ENCODE data around the gene TPI1. TPM values are rescaled to one million over a fixed set of nuclear protein-coding genes. Genes with fewer than 3 reads are reported as not detected.
A peak's percentile ranks its signal among the peaks of the same experiment; 100 is the strongest.
"Not testable (repeated sequence)": the region's sequence is repeated elsewhere in the genome, so short reads cannot be mapped to it uniquely, and the experiment has no call there.

Gene TPI1
- total and polyA plus RNA-seq, 9 donors, result 136 to 594 (median 295) TPM

DNA sequence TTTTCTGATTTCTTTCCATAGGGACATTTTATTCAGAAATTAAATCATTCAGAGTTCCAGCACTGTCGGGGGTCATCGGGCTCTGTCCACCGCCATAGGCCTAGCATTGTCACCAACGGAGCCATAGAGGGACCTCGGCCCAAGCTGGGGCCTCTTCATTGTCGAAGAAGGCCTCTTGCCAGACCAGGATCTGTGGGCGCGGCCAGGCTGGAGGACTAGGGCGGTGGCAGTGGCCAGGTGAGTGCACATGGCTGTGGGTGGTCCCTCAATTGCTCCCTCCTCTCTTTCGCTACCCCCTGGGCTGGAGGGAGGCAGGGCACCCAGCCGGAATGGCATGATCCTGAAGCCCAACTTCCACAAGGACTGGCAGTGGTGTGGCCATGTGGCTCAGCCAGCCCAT, 16.4 kb downstream of the TPI1 start:
- Histone ChIP-seq H3K4me1 (ENCODE audit: insufficient read depth) (no peaks in the 10 kb centered on the region), H3K9me3 (no peaks in the 10 kb centered on the region), H3K4me3 (no peak overlapping the region), H3K27ac (no peak overlapping the region), H3K36me3 (no peaks in the 10 kb centered on the region), H3K27me3 (no peaks in the 10 kb centered on the region)
- no peak for TF ChIP-seq EP300 (IDR thresholded peaks at IDR 0.05)
- no peak for TF ChIP-seq POLR2A (IDR thresholded peaks at IDR 0.05)
- TF ChIP-seq, protein P1, sequence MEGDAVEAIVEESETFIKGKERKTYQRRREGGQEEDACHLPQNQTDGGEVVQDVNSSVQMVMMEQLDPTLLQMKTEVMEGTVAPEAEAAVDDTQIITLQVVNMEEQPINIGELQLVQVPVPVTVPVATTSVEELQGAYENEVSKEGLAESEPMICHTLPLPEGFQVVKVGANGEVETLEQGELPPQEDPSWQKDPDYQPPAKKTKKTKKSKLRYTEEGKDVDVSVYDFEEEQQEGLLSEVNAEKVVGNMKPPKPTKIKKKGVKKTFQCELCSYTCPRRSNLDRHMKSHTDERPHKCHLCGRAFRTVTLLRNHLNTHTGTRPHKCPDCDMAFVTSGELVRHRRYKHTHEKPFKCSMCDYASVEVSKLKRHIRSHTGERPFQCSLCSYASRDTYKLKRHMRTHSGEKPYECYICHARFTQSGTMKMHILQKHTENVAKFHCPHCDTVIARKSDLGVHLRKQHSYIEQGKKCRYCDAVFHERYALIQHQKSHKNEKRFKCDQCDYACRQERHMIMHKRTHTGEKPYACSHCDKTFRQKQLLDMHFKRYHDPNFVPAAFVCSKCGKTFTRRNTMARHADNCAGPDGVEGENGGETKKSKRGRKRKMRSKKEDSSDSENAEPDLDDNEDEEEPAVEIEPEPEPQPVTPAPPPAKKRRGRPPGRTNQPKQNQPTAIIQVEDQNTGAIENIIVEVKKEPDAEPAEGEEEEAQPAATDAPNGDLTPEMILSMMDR (IDR thresholded peaks at IDR 0.05), result no peak
- WGBS, 3 donors, result 88 to 94% (median 93%) methylated on average over 11 of the region's 11 CpGs
- no peak for DNase-seq
- intact Hi-C loops (cut with DNase I), result no loop called here

DNA sequence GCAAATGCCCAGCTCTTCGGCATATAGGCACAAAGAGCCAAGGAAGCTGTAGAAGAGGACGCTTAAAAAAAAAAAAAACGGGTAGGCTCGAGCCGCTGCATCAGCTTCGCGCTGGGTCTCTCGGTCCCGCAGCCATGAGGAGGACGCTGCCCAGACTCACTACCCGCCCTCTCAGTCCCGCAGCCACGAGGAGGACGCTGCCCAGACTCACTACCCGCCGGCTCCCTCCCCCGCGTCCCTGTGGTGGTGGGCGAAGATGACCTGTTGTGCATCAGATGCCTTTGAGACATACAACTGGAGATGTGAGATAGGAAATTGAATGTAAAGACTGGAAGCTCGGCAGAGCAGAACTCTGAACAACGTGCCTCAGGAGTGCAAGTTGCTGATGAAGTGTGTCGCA, 17.2 kb downstream of the TPI1 start:
- no peaks in the 10 kb centered on the region for H3K36me3 ChIP-seq
- no peak overlapping the region for H3K4me3 ChIP-seq
- no peaks in the 10 kb centered on the region for H3K9me3 ChIP-seq
- TF ChIP-seq, protein P1 (IDR thresholded peaks at IDR 0.05), result no peak
- TF ChIP-seq POLR2A (IDR thresholded peaks at IDR 0.05) (no peak), EP300 (IDR thresholded peaks at IDR 0.05) (no peak)
- 62 to 68% (median 65%) methylated on average over 22 of the region's 22 CpGs for WGBS, 3 donors
- intact Hi-C loops (cut with DNase I), result no loop called here
- H3K4me1 ChIP-seq (ENCODE audit: insufficient read depth), result no peaks in the 10 kb centered on the region
- DNase-seq, result no peak
- H3K27ac ChIP-seq, result no peak overlapping the region
- no peaks in the 10 kb centered on the region for H3K27me3 ChIP-seq

DNA sequence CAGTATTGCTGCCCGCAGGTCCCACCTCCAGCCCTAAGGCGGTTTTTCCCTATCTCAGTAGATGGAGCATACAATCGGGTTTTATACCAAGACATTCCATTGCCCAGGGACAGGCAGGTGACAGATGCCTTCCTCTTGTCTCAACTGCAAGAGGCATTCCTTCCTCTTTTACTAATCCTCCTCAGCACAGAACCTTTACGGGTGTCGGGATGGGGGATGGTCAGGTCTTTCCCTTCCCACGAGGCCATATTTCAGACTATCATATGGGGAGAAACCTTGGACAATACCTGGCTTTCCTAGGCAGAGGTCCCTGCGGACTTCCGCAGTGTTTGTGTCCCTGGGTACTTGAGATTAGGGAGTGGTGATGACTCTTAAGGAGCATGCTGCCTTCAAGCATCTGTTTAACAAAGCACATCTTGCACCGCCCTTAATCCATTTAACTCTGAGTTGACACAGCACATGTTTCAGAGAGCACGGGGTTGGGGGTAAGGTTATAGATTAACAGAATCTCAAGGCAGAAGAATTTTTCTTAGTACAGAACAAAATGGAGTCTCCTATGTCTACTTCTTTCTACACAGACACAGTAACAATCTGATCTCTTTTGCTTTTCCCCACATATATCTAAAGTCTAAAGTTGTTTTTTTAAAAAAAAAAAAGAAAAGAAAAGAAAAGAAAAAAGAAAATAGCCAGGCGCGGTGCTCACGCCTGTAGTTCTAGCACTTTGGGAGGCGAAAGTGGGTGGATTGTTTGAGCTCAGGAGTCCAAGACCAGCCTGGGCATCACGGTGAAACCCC, 19.1 kb downstream of the TPI1 start:
- H3K36me3 ChIP-seq; H3K27me3 ChIP-seq; H3K27ac ChIP-seq; H3K4me1 ChIP-seq (ENCODE audit: insufficient read depth); intact Hi-C loops (cut with DNase I); H3K4me3 ChIP-seq; H3K9me3 ChIP-seq; DNase-seq: not testable (repeated sequence)
- WGBS, 3 donors, result 77 to 82% (median 80%) methylated on average over 12 of the region's 15 CpGs

DNA sequence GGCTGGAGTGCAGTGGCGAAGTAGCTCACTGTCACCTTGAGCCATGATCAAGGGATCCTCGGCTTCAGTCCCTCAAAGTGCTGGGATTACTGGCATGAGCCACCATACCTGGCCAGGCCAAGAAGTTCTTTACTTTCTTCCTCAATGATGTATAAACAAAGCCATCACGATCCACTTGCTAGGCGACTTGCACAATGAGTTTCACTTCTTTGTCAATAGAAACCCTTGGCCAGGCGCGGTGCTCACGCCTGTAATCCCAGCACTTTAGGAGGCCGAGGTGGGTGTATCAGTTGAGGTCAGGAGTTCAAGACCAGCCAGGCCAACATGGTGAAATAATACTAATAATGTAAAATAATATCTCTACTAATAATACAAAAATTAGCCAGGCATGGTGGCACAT, 20.1 kb downstream of the TPI1 start:
- Histone ChIP-seq H3K9me3 (no peaks in the 10 kb centered on the region), H3K27ac (no peak overlapping the region), H3K27me3 (no peaks in the 10 kb centered on the region), H3K4me1 (ENCODE audit: insufficient read depth) (peaks cover 2% of the 10 kb centered on the region), H3K36me3 (no peaks in the 10 kb centered on the region), H3K4me3 (no peak overlapping the region)
- WGBS, 3 donors, result 81 to 88% (median 83%) methylated on average over 8 of the region's 8 CpGs
- DNase-seq, result no peak
- intact Hi-C loops (cut with DNase I), result no loop called here
- TF ChIP-seq POLR2A (IDR thresholded peaks at IDR 0.05) (no peak), EP300 (IDR thresholded peaks at IDR 0.05) (no peak)
- TF ChIP-seq, protein P1 (IDR thresholded peaks at IDR 0.05), result no peak

DNA sequence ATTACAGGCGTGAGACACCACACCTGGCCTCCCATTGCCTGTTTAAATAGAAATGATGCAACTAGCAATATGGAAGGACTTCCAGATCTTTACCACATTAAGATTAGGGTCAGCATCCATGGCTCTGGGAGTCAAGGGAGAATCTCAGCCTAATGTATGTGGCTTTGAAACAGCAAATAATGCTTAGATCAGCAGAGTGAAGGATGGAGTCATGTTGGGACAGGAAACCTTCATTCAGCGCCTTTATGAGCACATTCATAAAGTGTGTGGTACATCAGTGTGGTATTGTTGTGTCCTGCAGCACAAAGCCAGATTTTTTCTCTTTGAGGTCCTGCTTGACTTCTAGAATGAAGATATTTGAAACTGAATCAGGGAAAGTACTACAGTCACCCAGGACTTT, 21.0 kb downstream of the TPI1 start:
- no peak overlapping the region for H3K4me3 ChIP-seq
- no peak for TF ChIP-seq POLR2A (IDR thresholded peaks at IDR 0.05)
- TF ChIP-seq EP300 (IDR thresholded peaks at IDR 0.05), result no peak
- TF ChIP-seq, protein P1 (IDR thresholded peaks at IDR 0.05), result no peak
- 85 to 98% (median 88%) methylated on average over 2 of the region's 2 CpGs for WGBS, 3 donors
- H3K4me1 ChIP-seq (ENCODE audit: insufficient read depth), result peaks cover 2% of the 10 kb centered on the region
- H3K27ac ChIP-seq, result no peak overlapping the region
- intact Hi-C loops (cut with DNase I), result no loop called here
- no peak for DNase-seq
- no peaks in the 10 kb centered on the region for H3K27me3 ChIP-seq
- no peaks in the 10 kb centered on the region for H3K9me3 ChIP-seq
- no peaks in the 10 kb centered on the region for H3K36me3 ChIP-seq

DNA sequence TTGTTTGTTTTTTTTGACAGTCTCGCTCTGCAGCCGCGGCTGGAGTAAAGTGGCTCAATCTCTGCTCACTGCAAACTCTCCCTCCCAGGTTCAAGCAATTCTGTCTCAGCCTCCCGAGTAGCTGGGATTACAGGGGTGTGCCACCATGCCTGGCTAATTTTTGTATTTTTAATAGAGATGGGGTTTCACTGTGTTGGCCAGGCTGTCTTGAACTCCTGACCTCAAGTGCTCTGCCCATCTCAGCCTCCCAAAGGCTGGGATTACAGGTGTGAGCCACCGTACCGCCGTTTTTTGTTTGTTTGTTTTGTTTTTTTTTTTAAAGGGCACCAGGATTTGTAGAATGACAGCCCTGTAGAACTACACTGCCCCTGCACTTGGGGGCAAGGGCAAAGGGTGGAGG, 21.5 kb downstream of the TPI1 start:
- H3K36me3 ChIP-seq; H3K4me1 ChIP-seq (ENCODE audit: insufficient read depth); H3K27ac ChIP-seq; H3K9me3 ChIP-seq; H3K27me3 ChIP-seq; intact Hi-C loops (cut with DNase I); H3K4me3 ChIP-seq: not testable (repeated sequence)
- peak in 1 of 5 donors; percentile 9 for DNase-seq
- WGBS, 3 donors, result 69 to 79% (median 71%) methylated on average over 7 of the region's 7 CpGs

DNA sequence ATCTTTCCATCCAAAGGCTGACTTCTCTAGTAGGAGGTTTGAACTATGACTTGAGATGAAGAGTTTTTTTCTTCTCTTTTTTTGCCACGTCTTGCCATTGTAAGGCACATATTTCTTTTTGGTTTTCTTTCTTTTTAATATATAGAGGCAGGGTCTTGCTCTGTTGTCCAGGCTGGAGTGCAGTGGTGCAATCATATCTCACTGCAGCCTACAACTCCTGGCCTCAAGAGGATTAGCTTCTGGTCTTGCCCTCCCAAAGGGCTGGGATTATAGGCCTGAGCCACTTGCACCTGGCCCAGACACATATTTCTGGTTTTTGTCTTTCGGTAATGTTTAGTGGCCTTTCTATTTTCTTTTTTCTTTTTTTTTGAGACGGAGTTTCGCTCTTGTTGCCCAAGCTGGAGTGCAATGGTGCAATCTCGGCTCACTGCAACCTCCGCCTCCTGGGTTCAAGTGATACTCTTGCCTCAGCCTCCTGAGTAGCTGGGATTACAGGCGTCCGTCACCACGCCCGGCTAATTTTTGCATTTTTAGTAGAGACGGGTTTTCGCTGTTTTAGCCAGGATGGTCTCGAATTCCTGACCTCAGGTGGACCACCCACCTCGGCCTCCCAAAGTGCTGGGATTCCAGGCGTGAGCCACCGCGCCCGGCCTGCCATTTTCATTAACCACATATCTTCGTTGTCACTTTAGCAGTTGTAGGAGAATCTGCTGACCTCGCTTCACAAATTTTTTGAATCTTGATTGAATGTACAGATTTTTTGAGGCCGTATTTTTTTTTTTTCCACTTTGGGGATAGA, 22.6 kb downstream of the TPI1 start:
- H3K4me1 ChIP-seq (ENCODE audit: insufficient read depth); H3K36me3 ChIP-seq; H3K9me3 ChIP-seq; H3K4me3 ChIP-seq; H3K27me3 ChIP-seq: not testable (repeated sequence)
- intact Hi-C loops (cut with DNase I), result loop anchor here in 1 of 4 donors (2.0 to 5.0 kb wide), 2 partner anchors 17 to 573 kb away; partner anchors contain the start of gene SPSB2
- DNase-seq, result peak in 3 of 5 donors; percentile 50
- 94 to 97% (median 95%) methylated on average over 21 of the region's 21 CpGs for WGBS, 3 donors
- H3K27ac ChIP-seq, result peak overlapping the region in 1 of 2 donors; percentile 60
